Dendritic cell treated with granulocyte-macrophage colony-stimulating factor and Interleukin-4, amounts not matched to agents 40 ng/mL and 50 ng/mL, for 4 days (primary cell): Measurements from ENCODE around the gene CDH12.

Source experiments
- H3K27ac Mint-ChIP-seq: one replicate; pipeline ENCODE4 v1.8.0; 2022; ENCODE audit warnings: mild to moderate bottlenecking, mixed read lengths
- H3K27me3 Mint-ChIP-seq: one replicate; pipeline ENCODE4 v1.8.0; 2022; ENCODE audit warnings: mild to moderate bottlenecking, mixed read lengths
- H3K36me3 Mint-ChIP-seq: one replicate; pipeline ENCODE4 v1.8.0; 2022; ENCODE audit warnings: low read depth, mixed read lengths
- H3K4me1 Mint-ChIP-seq: one replicate; pipeline ENCODE4 v1.8.0; 2022; ENCODE audit warnings: low read depth, mixed read lengths
- H3K4me3 Mint-ChIP-seq: one replicate; pipeline ENCODE4 v1.8.0; 2022; ENCODE audit warnings: mild to moderate bottlenecking, moderate library complexity, mixed read lengths
- H3K9me3 Mint-ChIP-seq: one replicate; pipeline ENCODE4 v1.8.0; 2022; ENCODE audit warnings: mixed read lengths
- intact Hi-C: fragments of 100-400 bp; cut with micrococcal nuclease; formaldehyde crosslinking; loops from one replicate; pipeline ENCODE4 v1.15.0; 2022

The CDH12 gene

GRCh38 chr5:22728610-22729009 lies 124.5 kb downstream of the CDH12 start:
- Mint-ChIP-seq H3K4me1 (no peaks in the 10 kb centered on the region), H3K4me3 (no peak overlapping the region), H3K27ac (no peak overlapping the region), H3K9me3 (no peaks in the 10 kb centered on the region), H3K36me3 (no peaks in the 10 kb centered on the region), H3K27me3 (no peaks in the 10 kb centered on the region)
- intact Hi-C loops: no loop called here

GRCh38 chr5:22722491-22722890 lies 130.7 kb downstream of the CDH12 start:
- no peak overlapping the region for H3K27ac Mint-ChIP-seq
- intact Hi-C loops: no loop called here
- H3K36me3 Mint-ChIP-seq: no peaks in the 10 kb centered on the region
- no peaks in the 10 kb centered on the region for H3K27me3 Mint-ChIP-seq
- H3K9me3 Mint-ChIP-seq: peaks cover 26% of the 10 kb centered on the region
- H3K4me1 Mint-ChIP-seq: no peaks in the 10 kb centered on the region
- H3K4me3 Mint-ChIP-seq: no peak overlapping the region

GRCh38 chr5:22722056-22722455 lies 131.1 kb downstream of the CDH12 start:
- Mint-ChIP-seq H3K27me3 (no peaks in the 10 kb centered on the region), H3K4me1 (no peaks in the 10 kb centered on the region)

GRCh38 chr5:22719842-22720241 lies 133.3 kb downstream of the CDH12 start:
- no peak overlapping the region for H3K27ac Mint-ChIP-seq
- intact Hi-C loops: no loop called here
- no peaks in the 10 kb centered on the region for H3K36me3 Mint-ChIP-seq
- H3K4me3 Mint-ChIP-seq: no peak overlapping the region
- H3K27me3 Mint-ChIP-seq: no peaks in the 10 kb centered on the region
- peaks cover 26% of the 10 kb centered on the region for H3K9me3 Mint-ChIP-seq
- no peaks in the 10 kb centered on the region for H3K4me1 Mint-ChIP-seq

More at GRCh38 chr5:22722056-22722455, 131.1 kb downstream of the CDH12 start:
- peaks cover 26% of the 10 kb centered on the region for H3K9me3 Mint-ChIP-seq
- H3K27ac Mint-ChIP-seq: no peak overlapping the region
- intact Hi-C loops: no loop called here
- no peaks in the 10 kb centered on the region for H3K36me3 Mint-ChIP-seq
- no peak overlapping the region for H3K4me3 Mint-ChIP-seq

- Mint-ChIP-seq H3K27me3 (no peaks in the 10 kb centered on the region), H3K4me3 (no peak overlapping the region), H3K4me1 (no peaks in the 10 kb centered on the region), H3K27ac (no peak overlapping the region), H3K36me3 (no peaks in the 10 kb centered on the region), H3K9me3 (no peaks in the 10 kb centered on the region)
- intact Hi-C loops: no loop called here
Measured at GRCh38 chr5:22710660-22711059, 142.5 kb downstream of the CDH12 start.

- intact Hi-C loops: no loop called here
- no peaks in the 10 kb centered on the region for H3K27me3 Mint-ChIP-seq
Measured at GRCh38 chr5:22709743-22710142, 143.4 kb downstream of the CDH12 start.

GRCh38 chr5:22708770-22709328 lies 144.3 kb downstream of the CDH12 start:
- intact Hi-C loops: no loop called here
- H3K4me1 Mint-ChIP-seq: no peaks in the 10 kb centered on the region
- H3K36me3 Mint-ChIP-seq: no peaks in the 10 kb centered on the region
- H3K4me3 Mint-ChIP-seq: no peak overlapping the region
- H3K27me3 Mint-ChIP-seq: no peaks in the 10 kb centered on the region
- no peaks in the 10 kb centered on the region for H3K9me3 Mint-ChIP-seq
- H3K27ac Mint-ChIP-seq: no peak overlapping the region

More at GRCh38 chr5:22709743-22710142, 143.4 kb downstream of the CDH12 start:
- no peaks in the 10 kb centered on the region for H3K36me3 Mint-ChIP-seq
- H3K27ac Mint-ChIP-seq: no peak overlapping the region
- no peaks in the 10 kb centered on the region for H3K9me3 Mint-ChIP-seq
- no peak overlapping the region for H3K4me3 Mint-ChIP-seq
- H3K4me1 Mint-ChIP-seq: no peaks in the 10 kb centered on the region

- H3K4me1 Mint-ChIP-seq: no peaks in the 10 kb centered on the region
- no peaks in the 10 kb centered on the region for H3K9me3 Mint-ChIP-seq
- H3K27me3 Mint-ChIP-seq: no peaks in the 10 kb centered on the region
- no peaks in the 10 kb centered on the region for H3K36me3 Mint-ChIP-seq
- intact Hi-C loops: no loop called here
- H3K4me3 Mint-ChIP-seq: no peak overlapping the region
- H3K27ac Mint-ChIP-seq: no peak overlapping the region
Measured at GRCh38 chr5:22706901-22707300, 146.2 kb downstream of the CDH12 start.

- no peak overlapping the region for H3K4me3 Mint-ChIP-seq
- no peaks in the 10 kb centered on the region for H3K4me1 Mint-ChIP-seq
- H3K27ac Mint-ChIP-seq: no peak overlapping the region
- no peaks in the 10 kb centered on the region for H3K36me3 Mint-ChIP-seq
- no peaks in the 10 kb centered on the region for H3K9me3 Mint-ChIP-seq
- no peaks in the 10 kb centered on the region for H3K27me3 Mint-ChIP-seq
- intact Hi-C loops: no loop called here
Measured at GRCh38 chr5:22699319-22699718, 153.8 kb downstream of the CDH12 start.

- no peak overlapping the region for H3K4me3 Mint-ChIP-seq
- no peak overlapping the region for H3K27ac Mint-ChIP-seq
- no peaks in the 10 kb centered on the region for H3K4me1 Mint-ChIP-seq
- H3K36me3 Mint-ChIP-seq: no peaks in the 10 kb centered on the region
- no peaks in the 10 kb centered on the region for H3K27me3 Mint-ChIP-seq
- intact Hi-C loops: no loop called here
- H3K9me3 Mint-ChIP-seq: no peaks in the 10 kb centered on the region
Measured at GRCh38 chr5:22693121-22693520, 160.0 kb downstream of the CDH12 start.

- Mint-ChIP-seq H3K27ac (no peak overlapping the region), H3K4me3 (no peak overlapping the region), H3K36me3 (no peaks in the 10 kb centered on the region), H3K27me3 (no peaks in the 10 kb centered on the region), H3K9me3 (no peaks in the 10 kb centered on the region), H3K4me1 (no peaks in the 10 kb centered on the region)
- intact Hi-C loops: no loop called here
Measured at GRCh38 chr5:22683050-22683449, 170.1 kb downstream of the CDH12 start.

- Mint-ChIP-seq H3K4me1 (no peaks in the 10 kb centered on the region), H3K36me3 (no peaks in the 10 kb centered on the region), H3K27ac (no peak overlapping the region), H3K27me3 (no peaks in the 10 kb centered on the region), H3K4me3 (no peak overlapping the region), H3K9me3 (peaks cover 11% of the 10 kb centered on the region)
- intact Hi-C loops: no loop called here
Measured at GRCh38 chr5:22678886-22679285, 174.3 kb downstream of the CDH12 start.

GRCh38 chr5:22673131-22673530 lies 180.0 kb downstream of the CDH12 start:
- H3K27ac Mint-ChIP-seq: no peak overlapping the region
- H3K9me3 Mint-ChIP-seq: peaks cover 11% of the 10 kb centered on the region
- no peaks in the 10 kb centered on the region for H3K4me1 Mint-ChIP-seq
- H3K36me3 Mint-ChIP-seq: no peaks in the 10 kb centered on the region
- intact Hi-C loops: no loop called here
- no peak overlapping the region for H3K4me3 Mint-ChIP-seq
- no peaks in the 10 kb centered on the region for H3K27me3 Mint-ChIP-seq

- Mint-ChIP-seq H3K4me3 (no peak overlapping the region), H3K27me3 (no peaks in the 10 kb centered on the region), H3K27ac (no peak overlapping the region), H3K4me1 (no peaks in the 10 kb centered on the region), H3K36me3 (no peaks in the 10 kb centered on the region), H3K9me3 (peaks cover 3% of the 10 kb centered on the region)
- intact Hi-C loops: no loop called here
Measured at GRCh38 chr5:22669345-22669744, 183.8 kb downstream of the CDH12 start.

- Mint-ChIP-seq H3K27me3 (no peaks in the 10 kb centered on the region), H3K4me3 (no peak overlapping the region), H3K9me3 (no peaks in the 10 kb centered on the region), H3K4me1 (no peaks in the 10 kb centered on the region), H3K27ac (no peak overlapping the region), H3K36me3 (no peaks in the 10 kb centered on the region)
- intact Hi-C loops: no loop called here
Measured at GRCh38 chr5:22665801-22666200, 187.3 kb downstream of the CDH12 start.
